Stomach (tissue), 4 donors: ENCODE results near the gene FOXD4L6.
"Not testable (repeated sequence)": the region's sequence is repeated elsewhere in the genome, so short reads cannot be mapped to it uniquely, and the experiment has no call there.

Experiments
- EP300 ChIP-seq: sonication (generic); formaldehyde crosslinking; IDR thresholded peaks from one replicate; pipeline ENCODE4 v1.6.1; 2017; ENCODE audit warnings: antibody characterized with exemption
- POLR2A ChIP-seq, 4 donors: fragments of 450-650 bp; IDR thresholded peaks; one replicate each; pipeline ENCODE4 v1.6.1; 2016; ENCODE audit warnings: antibody characterized with exemption in 4 of 4, control low read depth in 2 of 4, mild to moderate bottlenecking in 1 of 4, moderate library complexity in 1 of 4
- POLR2AphosphoS5 ChIP-seq, 3 donors: sonication (generic); formaldehyde crosslinking; IDR thresholded peaks; one replicate each; pipeline ENCODE4 v1.6.1; 2016; ENCODE audit warnings: antibody characterized with exemption in 3 of 3
- TF ChIP-seq, protein P1 (sequence below), 7 experiments: fragments of 450-650 bp in 4 of 7; fragments of 200-600 bp in 3 of 7; sonication (generic) in 3 of 7; IDR thresholded peaks; one replicate each; pipeline ENCODE4 v1.5.1; 2016 to 2019; ENCODE audit warnings: antibody characterized with exemption in 7 of 7, control low read depth in 2 of 7, mild to moderate bottlenecking in 1 of 7

DNA sequence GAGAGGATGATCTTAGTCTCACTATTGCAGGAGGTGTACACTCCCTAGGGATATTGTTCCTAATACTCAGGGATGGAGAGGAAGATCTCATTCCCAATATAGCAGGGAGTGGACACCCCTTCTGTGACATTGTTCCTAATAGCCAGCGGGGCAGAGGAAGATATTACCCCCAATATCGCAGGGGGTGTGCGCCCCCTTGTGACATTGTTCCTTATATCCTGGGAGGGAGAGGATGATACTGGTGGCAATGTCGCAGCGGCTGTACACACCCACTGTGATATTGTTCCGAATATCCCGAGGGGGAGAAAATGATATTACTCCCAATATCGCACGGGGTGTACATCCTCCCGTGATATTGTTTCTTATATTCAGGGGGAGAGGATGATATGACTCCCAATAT, 17.6 kb downstream of the FOXD4L6 start:
- TF ChIP-seq, protein P1, sequence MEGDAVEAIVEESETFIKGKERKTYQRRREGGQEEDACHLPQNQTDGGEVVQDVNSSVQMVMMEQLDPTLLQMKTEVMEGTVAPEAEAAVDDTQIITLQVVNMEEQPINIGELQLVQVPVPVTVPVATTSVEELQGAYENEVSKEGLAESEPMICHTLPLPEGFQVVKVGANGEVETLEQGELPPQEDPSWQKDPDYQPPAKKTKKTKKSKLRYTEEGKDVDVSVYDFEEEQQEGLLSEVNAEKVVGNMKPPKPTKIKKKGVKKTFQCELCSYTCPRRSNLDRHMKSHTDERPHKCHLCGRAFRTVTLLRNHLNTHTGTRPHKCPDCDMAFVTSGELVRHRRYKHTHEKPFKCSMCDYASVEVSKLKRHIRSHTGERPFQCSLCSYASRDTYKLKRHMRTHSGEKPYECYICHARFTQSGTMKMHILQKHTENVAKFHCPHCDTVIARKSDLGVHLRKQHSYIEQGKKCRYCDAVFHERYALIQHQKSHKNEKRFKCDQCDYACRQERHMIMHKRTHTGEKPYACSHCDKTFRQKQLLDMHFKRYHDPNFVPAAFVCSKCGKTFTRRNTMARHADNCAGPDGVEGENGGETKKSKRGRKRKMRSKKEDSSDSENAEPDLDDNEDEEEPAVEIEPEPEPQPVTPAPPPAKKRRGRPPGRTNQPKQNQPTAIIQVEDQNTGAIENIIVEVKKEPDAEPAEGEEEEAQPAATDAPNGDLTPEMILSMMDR (IDR thresholded peaks at IDR 0.05): not testable (repeated sequence)
- TF ChIP-seq EP300; POLR2A (IDR thresholded peaks at IDR 0.05); POLR2AphosphoS5 (IDR thresholded peaks at IDR 0.05): not testable (repeated sequence)
